HG03565 (cell line): Measurements from ENCODE around the gene FOXP1.

Experiments used
- ATAC-seq: cut with Tn5 transposase; IDR thresholded peaks from one replicate; pipeline ENCODE4 v1.9.1; 2021; ENCODE audit warnings: mild to moderate bottlenecking, moderate library complexity; ENCODE audit not compliant: unreplicated experiment

FOXP1 gene

DNA sequence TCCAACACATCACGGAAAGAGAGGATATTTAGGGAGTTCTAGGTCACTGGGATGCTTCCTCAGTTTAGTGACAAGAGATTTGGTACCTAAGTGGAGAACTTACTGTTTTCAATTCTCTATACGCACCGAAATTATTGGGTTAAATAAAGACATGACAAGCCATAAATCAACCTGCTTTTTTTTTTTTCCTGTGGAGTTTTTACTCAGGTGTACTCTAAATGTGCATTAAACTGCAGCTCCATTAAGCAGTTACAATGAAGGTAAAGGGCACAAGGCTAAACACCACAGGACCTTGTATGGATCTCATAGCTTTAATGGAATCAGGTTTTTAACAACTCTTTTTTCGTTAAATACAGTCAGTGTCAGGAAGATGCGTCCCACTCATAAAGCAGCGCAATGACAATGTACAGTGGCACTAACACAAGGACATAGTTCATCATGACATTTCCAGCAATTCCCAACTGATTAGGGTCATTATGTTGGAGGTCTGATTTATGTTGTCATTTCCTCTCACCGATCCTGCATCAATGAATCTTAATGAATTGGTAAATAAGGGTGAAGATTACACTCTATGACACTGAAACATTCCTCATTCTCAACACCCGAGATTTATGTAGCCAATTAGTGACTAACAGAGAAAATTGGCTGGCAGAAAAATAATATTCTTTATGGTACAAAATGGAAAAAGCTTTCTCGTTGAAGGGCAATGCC lies 355.2 kb downstream of the FOXP1 start:
- no peak for ATAC-seq

GRCh38 chr3:71227270-71227661 lies 356.3 kb downstream of the FOXP1 start:
- no peak for ATAC-seq

DNA sequence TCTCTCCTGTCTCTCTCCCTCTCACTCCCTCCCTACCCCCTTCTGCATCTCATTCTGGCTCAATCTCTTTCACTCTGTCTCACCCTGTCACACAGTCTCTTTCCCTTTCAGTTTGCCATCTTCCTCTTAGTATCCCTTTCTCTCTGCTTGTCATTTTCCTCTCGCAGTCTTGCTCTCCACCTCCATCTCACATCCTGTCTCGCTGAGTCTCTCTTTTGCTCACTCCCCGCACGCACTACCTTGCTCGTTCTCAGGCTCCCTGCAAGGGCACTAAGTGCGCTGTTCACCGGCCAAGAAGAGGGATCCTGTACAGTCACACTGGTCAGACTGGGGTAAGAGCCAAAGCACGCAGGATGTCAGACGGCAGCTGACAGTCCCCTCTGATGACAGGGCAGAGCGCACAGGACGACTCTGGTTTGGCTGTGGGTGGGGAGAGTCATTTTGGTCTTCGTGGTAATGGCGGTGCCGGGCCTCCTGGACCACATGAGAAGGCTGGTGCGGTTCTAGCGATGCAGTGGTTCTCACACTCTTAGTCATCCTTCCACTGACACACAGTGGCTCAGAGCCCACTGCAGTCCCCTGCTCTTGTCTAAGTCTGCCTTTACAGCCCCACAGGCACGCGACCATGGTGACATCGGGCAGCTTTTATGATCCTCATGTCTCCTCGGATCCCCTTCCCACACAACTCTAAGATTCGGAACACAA lies 356.8 kb downstream of the FOXP1 start:
- peak; percentile 83 for ATAC-seq

DNA sequence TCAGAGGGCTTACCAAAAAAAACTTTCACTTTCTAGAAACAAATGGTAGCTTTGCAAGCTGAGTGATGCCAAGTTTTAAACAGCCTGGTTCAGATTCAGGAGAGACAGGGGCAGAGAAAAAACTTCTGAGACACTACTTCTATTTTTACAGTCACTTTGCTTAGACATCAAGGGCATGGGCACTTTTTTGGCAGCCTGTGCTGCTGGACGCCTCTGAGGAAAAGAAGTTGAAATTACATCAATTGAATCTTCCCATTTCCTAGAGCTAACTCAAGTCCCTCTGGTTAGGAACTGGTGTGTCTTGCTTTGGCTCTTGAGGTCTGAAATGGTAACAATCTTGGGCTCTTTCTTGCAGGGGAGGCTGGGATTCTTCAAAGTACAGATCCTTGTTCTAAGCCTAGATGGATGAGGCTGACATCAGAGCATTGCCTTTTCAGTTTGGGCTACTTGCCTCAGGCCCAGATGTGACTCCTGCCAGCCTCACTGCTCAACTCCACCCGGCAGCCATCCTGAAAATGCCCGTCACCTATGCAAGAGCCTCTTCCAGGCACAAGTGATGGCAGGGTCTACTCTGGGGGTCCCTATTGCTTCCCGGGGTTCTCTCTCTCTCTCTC lies 357.5 kb downstream of the FOXP1 start:
- ATAC-seq = no peak

- ATAC-seq = no peak
These were observed 358.4 kb downstream of the FOXP1 start for GRCh38 chr3:71225002-71225684.

DNA sequence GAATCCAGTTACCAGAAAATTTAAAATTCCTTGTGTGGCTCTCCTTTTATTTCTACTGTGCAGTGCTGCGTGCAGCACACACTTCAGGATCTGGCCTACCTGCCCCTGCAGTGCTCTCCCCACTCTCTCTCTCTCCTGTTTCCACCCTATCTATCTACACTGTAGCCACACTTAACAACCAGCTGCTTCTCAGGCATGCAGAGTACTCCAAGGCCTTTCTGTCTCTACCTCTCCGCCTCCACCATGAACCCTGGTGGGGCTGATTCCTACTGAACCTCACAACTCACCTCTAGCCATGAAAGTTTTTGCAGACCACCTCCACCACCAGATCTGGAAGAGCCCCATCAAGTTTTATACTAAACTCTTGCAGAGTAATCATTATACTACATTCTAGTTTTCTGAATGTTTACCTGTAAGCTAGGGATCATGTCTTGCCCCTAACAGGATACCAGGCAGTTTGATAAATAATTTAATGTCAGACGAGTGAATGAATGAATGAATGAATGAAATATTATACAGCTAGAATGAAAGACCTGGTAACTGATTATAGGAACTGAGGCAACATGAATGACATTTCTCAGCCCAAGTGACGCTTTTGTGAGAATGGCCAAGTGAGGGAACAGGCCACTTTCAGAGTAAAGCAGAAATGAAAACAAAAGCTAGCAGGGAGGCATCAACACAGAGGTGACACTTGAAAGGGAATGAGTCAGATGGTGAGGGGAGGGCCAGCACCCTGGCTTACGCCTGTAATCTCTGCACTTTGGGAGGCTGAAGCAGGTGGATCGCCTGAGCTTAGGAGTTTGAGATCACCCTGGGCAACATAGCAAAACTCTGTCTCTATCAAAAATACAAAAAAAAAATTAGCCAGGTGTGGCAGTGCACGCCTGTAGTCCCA lies 363.5 kb downstream of the FOXP1 start:
- ATAC-seq = peak; percentile 98

GRCh38 chr3:71218508-71218907 lies 365.0 kb downstream of the FOXP1 start:
- ATAC-seq = no peak

- no peak for ATAC-seq
These were observed 365.8 kb downstream of the FOXP1 start for GRCh38 chr3:71217640-71218222.

- no peak for ATAC-seq
These were observed 368.2 kb downstream of the FOXP1 start for GRCh38 chr3:71215351-71215750.

- ATAC-seq = no peak
These were observed 368.7 kb downstream of the FOXP1 start for GRCh38 chr3:71214797-71215196.

GRCh38 chr3:71214016-71214415 lies 369.5 kb downstream of the FOXP1 start:
- no peak for ATAC-seq

- no peak for ATAC-seq
These were observed 372.4 kb downstream of the FOXP1 start for GRCh38 chr3:71211083-71211482.

DNA sequence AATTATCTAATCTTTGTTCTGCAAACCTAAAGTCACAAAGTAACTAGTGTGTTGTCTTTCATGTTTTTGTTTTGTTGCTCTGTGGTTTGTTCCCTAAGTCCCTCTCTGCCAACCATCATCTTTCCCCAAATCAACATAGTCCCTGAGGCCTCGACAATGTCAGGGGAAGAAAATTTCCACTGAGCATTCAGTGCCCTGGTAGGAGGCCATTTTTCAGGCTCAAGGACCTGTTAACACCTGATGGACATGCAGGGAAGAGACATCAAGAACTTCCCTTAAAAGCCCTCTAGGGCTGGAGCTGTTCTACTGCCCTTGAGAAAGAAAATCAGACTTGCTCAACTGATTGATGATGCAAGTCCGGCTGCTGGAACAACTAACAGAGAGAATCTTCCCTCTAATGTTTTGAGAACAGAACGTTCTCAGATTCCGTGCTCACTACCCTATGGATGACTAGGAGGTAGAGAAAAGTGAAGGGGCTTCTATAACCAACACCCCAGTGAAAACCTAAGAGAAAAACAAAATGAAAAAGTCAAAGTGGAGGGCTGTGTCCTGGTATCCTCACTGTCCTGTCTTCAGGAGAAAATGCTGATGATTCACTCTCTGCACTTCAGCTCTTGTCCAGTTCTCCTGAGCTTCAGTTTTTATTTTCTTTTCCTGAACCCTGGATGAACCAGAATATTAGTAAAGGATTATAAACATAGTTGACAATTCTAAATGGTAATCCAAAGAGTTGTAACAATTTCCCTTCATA lies 373.1 kb downstream of the FOXP1 start:
- ATAC-seq = no peak

DNA sequence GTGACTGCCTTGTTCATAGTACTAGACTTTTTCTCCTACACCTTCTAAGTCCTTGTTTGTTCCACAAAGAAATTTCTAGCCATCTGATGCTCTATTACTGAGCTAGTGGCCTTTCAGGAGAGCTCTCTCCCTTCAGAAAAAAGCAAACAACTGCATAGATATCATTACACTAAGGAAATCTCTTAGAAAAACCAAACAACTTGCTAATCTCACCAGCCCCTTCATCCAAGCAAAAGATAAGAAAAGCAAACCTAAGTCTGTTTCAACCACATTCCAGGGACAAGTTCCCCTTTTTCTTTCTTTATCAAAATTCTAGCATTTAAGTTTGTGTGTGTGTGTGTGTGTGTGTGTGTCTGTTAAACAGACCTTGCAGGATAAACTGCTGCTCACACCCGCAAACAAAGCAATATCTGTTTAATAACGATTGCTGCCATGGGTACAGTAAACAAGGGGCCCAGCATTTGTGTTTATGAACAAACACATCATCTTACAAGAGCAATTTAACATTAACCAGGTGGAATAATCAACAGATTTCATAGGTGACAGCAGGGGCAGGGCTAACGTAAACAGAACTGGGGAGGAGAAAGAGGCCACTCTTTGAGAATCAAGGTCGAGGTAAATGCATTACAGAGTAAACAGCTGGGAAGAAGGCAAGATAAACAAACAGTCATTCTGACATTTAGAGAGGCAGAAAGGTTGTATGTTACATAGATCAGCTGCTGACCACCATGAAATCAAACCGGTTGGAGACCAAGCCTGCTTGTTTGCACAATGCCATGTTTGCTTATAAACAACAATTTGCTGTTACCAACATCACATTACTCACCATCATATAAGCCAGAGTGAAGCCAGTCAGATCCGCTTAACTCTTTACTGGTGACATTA lies 375.1 kb downstream of the FOXP1 start:
- no peak for ATAC-seq

- no peak for ATAC-seq
These were observed 375.9 kb downstream of the FOXP1 start for GRCh38 chr3:71207632-71208031.

DNA sequence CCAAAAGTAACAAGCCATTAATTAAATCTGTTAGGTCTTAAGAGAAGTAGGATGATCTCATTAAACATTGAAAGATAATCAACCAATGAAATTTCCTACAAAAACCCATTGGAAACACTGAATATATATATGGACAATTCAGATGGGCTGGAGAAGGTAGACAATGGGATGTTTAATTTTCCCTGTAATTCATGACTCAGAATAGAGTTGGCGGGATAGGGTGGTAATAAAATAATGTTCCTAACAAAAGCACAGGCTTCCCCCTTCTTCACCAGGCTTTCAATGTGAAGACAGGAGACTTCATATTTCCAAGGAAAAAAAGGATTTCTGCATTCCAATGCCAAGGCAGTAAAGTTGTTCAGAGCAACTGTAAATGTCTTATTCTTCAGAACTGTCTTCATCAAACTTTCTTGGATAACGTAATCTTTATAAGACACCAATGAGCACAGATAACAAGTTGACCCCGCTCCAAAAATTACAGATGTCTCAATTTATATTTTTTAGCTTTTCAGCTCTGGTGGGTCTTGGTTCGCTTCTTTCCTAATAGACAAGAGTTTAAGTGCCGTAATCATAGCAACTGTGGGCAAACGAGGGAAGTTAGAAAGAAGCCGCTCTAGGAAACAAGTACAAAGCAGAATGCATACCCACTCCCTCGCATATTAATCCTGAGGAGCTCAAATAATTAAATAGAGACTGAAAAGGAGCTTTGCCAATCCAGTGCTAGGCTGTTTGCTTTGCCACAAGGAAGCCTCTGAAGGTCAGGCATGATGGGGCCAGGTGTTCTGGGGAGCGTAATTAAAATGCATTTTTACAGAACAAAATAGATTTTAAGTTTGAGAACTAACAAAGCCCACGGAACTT lies 377.0 kb downstream of the FOXP1 start:
- no peak for ATAC-seq

DNA sequence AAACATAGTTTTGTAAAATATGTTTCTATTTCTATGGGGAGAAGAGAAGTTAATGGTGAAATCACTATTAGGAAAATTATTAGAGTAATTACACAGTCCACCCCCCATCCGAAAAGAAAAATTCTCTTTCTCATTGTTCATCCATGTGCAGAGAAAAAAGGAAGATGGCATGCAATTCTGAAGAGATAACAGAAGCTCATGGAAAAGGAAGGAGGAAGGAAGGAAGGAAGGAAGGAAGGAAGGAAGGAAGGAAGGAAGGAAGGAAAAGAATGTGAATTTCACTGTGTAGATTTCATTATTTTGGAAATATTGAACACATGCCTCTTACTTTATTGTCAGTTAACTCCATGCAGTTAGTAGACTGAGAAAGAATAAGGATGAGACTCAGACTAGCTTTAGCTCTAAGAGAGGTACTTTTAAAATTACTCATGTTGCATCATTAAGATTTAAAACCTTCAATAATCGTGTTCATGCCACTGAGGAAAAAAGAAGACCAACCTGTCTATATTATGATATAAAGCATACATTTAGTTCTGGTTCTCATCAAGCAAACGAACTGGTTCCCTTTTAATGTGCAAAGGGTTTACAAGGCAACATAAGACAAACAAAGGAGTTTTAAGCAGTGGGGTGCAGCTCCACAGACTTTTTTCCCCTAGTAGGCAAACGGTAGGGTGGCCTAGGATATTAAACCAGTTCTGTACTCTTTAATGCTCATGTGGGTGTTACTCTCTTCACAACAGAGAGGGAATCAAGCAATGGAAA lies 379.6 kb downstream of the FOXP1 start:
- no peak for ATAC-seq
